GM12801 (cell line): ENCODE measurements around the gene R3HDML.

Experiments used
- TF ChIP-seq, protein P1 (sequence below): IDR thresholded peaks from one replicate; pipeline ENCODE4 v1.5.1; 2011; ENCODE audit warnings: control low read depth; ENCODE audit not compliant: insufficient read length; ENCODE audit errors: extremely low read depth

The R3HDML gene

DNA sequence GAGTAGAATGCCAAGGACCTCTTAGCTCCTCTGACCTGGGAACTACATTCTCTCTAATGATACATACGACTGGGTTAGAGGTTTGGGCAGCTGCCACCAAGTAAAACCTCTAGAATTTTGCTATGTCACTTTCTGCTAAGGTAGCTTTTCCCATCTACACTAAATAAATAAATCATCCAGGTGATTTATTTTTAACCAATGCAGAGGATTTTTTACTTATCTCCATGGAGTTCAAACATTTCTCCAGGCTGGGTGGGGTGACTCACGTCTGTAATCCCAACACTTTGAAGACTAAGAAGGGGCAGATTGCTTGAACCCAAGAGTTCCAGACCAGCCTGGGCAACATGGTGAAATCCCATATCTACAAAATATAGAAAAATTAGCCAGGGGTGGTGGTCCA, 45.8 kb downstream of the R3HDML start:
- TF ChIP-seq, protein P1, sequence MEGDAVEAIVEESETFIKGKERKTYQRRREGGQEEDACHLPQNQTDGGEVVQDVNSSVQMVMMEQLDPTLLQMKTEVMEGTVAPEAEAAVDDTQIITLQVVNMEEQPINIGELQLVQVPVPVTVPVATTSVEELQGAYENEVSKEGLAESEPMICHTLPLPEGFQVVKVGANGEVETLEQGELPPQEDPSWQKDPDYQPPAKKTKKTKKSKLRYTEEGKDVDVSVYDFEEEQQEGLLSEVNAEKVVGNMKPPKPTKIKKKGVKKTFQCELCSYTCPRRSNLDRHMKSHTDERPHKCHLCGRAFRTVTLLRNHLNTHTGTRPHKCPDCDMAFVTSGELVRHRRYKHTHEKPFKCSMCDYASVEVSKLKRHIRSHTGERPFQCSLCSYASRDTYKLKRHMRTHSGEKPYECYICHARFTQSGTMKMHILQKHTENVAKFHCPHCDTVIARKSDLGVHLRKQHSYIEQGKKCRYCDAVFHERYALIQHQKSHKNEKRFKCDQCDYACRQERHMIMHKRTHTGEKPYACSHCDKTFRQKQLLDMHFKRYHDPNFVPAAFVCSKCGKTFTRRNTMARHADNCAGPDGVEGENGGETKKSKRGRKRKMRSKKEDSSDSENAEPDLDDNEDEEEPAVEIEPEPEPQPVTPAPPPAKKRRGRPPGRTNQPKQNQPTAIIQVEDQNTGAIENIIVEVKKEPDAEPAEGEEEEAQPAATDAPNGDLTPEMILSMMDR = no peak

DNA sequence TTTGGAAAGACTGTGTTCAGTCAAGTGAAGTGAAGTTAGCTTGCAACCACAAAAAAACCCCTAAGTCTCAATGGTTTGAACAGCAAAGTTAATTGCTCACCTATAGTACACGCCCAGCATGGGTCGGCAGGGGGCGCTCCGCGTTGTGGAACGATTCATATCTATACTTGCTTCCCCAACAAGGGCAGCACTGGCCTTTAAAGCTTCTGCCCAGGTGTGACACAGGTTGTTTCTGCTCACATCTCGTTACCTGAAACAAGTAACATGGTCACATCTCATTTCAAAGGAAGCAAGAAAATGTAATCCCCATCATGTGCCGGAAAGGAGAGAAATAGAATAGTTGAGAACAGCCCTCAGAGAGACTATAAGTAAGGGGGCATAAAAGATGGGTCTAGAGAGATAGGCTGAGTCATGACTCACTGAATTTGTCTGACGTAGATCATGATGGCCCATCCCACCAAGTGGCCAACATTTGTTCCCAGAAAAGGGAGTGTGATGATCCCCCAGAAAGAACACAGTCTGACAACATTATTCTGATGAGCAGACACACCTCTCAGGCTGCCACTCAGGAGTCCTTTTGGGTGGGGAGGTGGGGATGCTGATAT, 47.7 kb downstream of the R3HDML start:
- TF ChIP-seq, protein P1 = no peak

DNA sequence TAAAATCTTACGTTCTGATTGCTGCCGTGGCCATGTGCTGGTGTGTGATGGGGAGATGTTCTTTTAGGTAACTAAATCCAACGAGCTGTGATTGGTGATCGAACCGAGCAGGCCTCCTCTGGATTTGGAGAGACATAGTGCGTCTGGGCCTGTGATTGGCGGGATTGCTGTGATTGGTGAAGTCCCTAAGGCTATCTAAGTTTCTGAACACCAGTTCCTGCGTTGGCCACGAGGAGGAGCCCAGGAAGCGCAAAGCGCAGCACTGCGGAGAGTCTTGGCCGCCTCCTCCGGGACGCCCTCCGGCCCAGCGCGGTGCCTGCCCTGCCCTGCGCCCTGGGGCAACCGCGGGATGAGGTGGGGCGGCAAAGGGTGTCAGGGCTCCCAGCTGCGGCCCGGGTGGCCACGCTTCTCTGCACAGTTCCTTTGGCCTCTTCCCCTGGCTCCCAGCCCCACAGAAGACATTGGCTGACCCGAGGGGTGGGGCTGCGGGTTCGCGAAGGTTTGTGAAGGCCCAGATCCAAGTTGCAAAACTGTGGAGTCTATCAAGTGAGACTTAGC, 51.7 kb downstream of the R3HDML start:
- TF ChIP-seq, protein P1 = peak; percentile 20

DNA sequence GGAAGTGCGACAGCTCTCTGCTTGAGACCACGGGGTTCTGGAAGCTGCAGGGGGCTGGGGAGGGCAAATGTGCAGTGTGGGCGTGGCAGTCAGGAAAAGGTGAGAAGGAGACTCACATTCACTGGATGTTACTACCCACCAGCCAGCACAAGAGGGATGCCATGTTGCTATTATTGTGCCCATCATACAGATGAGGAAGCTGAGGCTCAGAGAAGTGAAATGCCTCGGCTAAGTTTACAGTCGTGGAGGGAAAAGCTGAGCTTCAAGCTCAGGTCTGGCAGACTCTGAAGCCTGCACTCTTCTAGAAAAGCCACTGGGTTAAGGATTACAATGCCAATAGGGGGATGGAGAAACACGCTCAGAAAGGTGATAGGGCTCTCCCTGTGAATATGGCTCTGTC, 53.0 kb downstream of the R3HDML start:
- TF ChIP-seq, protein P1 = no peak

DNA sequence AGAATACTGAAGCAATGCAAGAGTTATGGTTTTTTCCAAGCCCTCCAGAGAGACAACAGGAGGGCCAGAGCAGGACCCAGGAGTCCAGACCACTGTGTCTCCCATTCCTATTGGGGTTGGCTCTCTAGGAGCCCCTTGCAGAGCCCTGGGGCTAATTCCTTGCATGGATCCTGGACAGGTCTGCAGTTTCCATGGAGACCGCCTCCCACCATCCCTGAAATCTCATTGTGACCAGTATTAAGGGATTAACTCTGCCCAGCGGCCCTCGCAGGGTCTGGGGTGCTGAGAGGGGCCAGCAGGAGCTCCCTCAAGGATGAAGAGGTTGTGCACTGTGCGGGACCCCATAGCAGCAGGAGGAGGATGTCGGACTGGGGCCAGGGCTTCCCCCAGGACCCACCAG, 53.4 kb downstream of the R3HDML start:
- TF ChIP-seq, protein P1 = no peak

DNA sequence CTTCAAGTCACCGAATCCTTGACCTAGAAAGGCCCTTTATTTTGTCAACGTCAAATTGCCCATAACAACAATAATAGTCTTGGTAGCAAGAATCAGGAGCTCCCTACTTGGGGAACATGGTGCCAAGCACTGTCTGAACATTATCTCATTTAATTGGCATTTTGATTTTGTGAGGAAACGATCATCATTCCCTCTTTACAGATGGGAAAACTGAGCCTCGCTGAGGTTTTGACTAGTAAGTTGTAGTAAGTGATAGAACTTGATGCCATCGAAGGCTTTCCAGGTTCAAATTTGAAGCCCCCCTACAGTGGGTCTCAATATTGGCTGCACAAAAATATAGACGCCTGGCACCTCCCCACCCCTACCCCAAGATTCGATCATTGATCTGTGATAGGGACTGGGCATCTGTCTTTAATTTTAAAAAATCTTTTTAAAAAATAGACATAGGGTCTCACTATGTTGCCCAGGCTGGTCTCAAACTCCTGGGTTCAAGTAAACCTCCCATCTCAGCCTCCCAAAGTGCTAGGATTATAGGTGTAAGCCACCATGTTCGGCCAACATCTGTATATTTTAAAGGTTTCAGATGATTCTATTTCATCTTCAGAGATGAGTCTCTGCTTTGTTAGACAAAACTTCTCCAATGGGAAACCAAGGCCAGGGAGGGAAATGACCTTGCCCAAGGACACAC, 55.4 kb downstream of the R3HDML start:
- TF ChIP-seq, protein P1 = no peak

DNA sequence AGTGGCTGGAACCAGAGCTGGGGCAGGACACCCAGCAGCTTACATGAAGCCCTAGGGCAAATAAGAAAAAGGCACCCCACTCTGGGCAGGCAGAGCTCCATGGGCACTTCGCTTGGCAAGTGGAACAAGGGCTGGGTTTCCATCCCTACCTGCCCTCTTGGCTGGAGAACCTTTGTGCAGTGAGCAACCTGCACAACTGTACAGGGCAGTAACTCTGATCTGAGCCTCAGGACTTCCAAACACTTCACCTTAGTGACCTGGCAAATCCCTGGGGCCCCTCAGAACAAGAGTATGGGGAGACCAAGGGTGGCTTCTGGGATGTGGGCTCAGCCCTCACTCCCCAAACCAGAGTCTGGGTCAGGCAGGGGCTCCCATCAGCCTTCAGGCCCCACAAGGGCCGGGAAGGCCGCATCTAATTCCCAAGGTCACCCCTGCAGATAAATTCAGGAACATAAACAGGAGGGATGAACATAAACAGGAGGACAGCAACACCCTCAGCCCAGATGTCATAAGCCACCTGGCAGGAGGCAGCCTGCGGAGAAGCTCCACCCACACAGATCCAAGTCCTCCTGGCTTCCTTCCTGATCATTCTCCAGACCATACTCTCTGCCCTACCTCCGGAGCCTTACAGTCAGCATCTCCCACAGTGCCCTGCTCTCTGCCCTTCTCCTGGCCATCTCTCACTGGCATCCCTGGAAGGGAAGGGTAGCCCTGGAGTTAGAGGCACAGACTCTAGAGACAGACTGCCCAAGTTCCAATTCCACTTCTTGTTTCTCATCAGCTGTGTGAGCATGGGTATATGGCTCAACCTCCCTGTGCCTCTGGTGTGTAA, 56.1 kb downstream of the R3HDML start:
- TF ChIP-seq, protein P1 = no peak
